GM21737 (cell line): ENCODE data around the gene BANK1.

Experiments
- ATAC-seq: cut with Tn5 transposase; IDR thresholded peaks from one replicate; pipeline ENCODE4 v1.9.1; 2021; ENCODE audit warnings: mild to moderate bottlenecking, moderate library complexity; ENCODE audit not compliant: unreplicated experiment

Gene BANK1

DNA sequence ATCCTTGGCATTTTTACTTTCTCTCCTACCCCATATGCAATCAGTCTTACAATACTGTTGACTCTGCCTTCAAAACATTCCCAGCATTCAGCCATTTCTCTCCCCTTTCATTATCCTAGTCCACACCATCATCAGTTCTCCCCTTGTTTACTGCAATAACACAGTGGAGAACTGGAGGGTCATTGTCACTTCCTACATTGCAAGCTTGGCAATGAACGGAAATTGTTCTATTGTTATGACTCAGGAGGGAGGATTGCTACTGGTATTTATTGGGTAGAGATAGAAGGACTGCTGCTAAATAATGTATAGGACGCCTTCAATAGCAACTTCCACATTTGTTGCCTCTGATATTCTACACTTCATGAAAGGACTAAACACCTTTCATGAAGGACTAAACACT, 231.8 kb downstream of the BANK1 start:
- ATAC-seq: no peak

DNA sequence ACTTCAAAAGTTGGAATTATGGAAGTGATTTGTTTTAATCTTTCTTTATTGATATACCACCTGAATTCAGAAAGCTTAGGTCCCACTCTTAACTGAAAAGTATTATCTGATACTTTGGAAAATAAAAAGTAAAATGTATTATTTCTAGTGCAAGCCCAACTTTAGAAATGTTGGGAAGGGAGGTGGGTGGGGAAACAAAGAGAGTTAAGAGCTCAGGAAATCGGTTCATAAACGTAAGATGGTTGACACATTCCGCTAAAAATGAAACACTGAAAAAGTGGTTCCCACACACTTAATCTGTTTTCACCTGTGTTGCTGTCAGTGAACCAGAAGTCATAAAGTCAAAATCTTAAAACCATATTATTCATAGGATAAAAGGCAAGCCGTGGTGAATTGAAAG, 237.4 kb downstream of the BANK1 start:
- ATAC-seq: no peak

DNA sequence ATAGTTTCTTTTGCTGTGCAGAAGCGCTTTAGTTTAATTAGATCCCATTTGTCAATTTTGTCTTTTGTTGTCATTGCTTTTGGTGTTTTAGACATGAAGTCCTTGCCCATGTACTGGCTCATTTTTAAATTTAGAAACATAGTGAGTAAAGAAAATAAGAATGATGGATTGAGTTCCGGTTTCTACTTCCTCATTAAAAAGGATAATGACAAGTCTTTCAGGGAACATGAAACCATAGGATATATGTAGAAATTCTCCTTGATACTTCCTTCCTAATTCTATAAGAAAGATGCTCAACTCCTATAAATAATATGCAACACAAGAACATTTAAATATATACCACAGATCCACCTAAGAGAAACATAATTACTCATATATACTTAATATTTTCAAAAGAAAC, 240.9 kb downstream of the BANK1 start:
- ATAC-seq: no peak

DNA sequence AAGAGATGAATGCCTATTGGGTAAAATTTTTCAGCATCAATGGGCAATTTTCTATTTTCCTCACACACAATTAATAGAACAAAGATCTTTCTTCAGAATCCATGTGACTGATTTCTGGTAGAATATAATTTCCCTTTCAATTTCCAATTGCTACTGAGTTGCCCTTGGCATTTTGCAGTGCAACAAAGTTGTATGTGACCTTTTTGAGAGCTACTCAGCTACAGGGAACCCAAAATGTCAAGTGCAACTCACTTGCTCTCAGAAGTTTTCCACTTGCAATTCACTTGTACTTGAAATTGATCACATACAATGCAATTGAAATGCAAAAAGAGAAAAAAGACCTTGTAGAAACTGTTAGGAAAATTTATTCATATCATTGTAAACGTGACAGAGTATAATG, 245.5 kb downstream of the BANK1 start:
- no peak for ATAC-seq

DNA sequence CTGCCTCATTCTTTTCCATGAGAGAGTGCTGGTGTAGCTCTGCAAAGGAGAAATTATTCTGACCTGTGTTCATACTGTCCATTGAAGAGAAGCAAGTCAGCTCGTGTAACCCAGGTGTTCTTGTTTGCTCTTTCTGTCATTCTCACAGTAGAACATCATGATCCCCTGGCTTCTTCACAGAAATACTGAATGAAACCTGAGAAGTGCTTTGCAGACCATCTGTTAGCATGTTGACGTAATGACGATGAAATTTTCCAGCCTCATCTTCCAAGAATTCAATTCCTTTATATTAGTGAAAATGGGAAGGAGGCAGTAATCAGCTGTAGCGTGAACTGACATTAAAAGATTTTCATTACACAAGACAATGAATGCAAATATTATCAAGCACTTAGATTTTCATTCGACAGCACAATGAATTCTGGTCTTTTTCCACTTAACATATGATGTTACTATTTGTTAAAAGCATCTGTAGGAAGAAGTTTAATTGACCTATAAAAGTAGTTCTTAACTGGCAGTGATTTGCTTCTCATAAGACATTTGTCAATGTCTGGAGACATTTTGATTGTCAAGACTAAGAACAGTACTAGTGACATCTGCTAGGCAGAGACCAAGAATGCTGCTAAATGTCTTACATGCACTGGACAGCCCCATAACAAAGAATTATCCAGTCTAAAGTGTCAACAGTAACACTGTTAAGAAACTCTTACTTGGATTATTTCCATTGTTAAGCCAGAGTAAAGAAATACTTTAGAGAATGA, 246.3 kb downstream of the BANK1 start:
- no peak for ATAC-seq

DNA sequence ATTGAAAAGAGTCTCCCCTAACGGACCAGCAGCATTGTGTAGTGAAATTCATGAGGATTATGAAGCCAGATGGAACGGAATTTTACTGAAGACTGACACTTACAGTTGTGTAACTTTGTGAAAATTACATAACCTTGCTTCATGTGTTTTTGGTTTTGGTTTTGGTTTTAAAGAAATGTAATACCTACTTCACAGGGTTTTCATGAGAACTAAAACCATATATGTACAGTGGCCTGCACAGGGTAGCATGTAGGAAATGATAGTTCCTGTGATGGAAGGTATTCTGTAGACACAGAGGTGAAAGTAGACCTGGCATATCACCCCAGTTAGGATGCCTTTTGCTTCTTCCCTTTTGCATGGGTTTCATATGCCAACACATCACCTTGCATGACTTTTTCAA, 247.0 kb downstream of the BANK1 start:
- no peak for ATAC-seq

DNA sequence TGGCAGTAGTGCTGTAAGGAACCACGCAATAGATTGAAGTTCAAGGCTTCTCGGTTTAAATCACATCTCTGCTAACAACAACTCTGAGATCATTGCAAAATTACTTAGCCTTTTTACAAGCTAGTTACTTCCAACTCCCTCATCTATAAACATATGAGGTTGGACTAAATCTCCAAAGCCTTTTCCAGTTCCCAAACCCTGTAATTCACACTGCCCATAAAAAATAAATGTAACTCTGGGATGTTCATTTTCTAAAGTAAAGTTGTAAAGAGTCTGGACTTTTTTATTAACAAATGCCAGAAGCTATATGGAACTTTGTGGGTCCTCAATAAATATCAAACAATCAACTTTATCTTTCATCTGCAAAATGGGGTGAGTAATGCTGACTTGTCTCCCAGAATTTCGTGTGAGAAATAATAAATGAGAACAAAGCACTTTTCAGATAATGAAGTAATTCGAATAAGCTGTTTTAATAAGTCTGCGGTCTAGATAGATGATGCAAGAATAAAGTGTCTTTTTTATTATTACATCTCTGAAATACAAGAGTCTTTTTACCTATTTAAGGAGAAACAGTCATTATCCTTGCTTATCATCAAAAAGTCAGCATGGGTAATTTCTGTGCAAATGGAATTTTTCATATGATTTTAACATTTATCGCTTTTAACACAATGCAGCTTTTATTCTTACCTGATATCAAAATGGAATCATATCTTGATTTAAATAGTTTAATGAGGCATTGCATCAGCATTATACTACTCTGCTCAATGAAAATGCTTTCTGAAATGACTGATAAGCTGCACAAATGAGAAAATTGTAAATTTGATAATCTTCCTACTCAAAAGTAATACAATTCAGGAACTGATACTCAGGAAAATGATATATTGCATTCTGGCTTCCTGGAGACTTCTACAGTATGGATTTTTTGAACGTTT, 252.6 kb downstream of the BANK1 start:
- no peak for ATAC-seq

DNA sequence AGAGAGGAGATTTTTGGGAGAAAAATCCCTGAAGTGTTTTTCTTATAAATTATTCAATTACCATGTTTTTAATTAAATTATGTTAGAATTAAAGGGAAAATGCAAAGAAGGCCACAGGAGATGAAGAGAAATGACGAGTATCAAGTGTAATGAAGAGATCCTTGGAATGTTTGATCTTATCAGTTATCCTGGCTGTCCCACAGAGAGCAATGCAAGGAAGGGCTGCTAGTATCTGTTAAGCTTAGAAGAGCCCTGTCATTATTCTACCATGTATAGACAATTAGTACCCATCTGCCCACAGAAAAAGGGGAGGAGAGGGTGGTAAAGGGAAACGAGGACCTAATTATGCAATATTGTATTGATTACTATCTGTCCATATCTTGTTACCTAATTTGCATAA, 257.1 kb downstream of the BANK1 start:
- no peak for ATAC-seq

DNA sequence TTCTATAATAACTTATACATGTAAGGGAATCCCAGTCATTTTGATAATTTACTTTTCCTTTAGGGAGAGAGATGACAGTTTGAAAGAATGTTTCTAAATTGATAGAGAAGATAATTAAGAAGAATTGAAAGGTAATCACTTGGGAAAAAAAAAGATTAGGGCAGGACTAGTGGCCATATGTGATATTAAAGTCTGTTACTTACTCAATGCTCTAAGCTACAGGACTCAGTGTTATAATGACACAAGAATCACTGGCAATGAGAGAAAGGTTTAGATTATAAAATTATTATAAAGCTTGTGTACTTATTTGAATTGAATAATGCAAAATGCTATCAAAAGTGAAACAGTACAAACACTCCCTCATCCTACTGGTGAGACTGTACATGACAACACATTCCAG, 265.3 kb downstream of the BANK1 start:
- no peak for ATAC-seq

DNA sequence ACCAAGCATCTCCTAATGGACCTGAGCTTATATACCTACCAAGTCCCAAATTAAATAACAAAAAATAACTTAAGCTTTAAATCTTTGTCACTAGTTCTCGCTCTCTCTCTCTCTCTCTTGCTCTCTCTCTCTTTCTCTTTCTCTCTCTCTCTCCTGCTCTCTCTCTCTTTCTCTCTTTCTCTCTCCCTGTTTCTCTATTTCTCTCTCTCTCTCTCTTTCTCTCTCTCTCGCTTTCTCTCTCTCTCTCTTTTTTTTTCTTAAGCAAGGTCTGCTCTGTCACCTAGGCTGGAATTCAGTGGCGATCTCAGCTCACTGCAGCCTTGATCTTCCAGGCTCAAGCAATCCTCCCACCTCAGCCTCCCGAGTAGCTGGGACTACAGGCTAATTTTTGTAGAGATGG, 266.6 kb downstream of the BANK1 start:
- ATAC-seq: no peak

DNA sequence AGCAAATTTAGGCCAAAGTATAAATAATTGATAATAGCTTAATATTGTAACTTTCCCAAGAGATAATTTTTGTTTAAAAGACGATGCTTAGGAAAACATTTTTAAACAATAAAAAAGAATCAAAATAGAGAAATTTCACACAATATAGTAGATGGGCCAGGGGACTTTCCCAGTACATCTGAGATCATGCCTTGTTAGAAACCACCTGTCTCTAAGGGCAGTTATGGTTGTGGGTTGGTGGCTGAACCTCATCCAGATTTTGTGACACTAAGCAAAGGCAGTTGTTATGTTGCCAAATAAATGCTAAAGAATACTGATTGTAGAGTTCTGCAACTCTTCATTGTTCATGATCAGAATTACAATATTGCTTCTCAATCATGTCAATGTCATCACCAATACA, 270.6 kb downstream of the BANK1 start:
- ATAC-seq: peak; percentile 72

DNA sequence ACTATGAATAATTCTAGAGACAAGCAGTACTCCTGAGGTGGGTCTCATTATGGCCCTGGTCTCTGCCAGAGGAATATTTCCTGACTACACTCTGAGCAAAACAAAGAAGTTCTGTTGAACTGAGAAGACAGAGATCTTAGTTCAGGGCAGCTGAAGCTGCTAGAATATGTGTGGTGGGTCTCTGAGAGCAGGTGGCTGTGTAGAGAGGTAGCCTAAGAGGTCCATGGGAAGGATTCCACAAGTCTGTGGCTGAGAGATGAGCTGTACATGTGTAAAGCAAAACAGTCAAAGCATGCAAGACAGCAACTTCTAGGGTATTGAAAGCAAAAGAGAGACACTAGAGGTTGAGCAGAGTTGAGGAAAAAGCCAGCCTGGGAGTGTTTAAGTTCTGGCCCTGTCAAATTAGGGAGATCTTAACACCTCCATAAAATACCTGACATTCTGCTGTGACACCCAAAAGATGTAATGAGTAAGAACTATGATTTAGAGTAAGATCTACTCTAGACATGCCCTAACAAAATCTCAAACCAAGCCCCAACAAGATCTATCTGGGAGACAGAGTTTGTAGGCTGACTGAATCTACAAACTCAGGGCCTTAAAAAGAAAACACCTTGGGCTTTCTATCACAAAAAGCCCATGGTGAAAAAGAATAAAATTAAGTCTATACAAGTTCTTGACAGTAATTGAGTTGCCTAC, 274.4 kb downstream of the BANK1 start:
- ATAC-seq: no peak

DNA sequence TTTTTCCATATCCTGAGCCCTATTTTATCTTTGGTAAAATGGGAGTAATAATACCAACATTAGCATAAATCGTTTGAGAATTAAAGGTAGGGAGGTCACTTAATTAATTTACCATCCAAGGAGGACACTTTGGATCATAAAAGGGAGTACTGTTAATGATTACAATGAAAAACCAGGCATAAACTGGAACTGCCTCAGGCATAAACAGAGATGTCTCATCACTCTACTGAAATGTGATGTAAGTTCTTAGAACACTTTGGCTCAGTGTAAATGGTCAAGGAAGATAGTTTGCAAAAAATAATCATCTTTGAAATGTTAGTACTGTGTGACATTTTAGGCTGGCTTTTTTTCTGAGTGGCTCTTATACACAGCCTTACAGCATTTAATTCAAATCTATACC, 286.1 kb downstream of the BANK1 start:
- ATAC-seq: no peak

DNA sequence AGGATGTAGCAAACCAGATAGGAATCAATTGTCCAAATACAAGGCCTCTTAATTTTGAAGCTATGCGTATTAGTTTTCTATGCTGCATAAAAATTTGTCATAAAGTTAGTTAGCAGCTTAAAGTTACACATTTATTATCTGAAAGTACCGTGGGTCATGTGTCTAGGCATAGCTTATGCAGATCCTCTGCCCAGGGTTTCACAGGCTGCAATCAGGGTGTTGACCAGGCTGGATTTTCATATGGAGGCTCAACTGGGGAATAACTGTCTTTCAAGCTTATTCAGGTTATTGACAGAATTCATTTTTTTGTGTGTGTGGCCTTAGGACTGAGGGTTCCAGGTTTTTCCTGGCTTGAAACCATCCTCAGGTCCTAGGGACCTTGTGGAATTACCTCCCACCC, 289.7 kb downstream of the BANK1 start:
- no peak for ATAC-seq

DNA sequence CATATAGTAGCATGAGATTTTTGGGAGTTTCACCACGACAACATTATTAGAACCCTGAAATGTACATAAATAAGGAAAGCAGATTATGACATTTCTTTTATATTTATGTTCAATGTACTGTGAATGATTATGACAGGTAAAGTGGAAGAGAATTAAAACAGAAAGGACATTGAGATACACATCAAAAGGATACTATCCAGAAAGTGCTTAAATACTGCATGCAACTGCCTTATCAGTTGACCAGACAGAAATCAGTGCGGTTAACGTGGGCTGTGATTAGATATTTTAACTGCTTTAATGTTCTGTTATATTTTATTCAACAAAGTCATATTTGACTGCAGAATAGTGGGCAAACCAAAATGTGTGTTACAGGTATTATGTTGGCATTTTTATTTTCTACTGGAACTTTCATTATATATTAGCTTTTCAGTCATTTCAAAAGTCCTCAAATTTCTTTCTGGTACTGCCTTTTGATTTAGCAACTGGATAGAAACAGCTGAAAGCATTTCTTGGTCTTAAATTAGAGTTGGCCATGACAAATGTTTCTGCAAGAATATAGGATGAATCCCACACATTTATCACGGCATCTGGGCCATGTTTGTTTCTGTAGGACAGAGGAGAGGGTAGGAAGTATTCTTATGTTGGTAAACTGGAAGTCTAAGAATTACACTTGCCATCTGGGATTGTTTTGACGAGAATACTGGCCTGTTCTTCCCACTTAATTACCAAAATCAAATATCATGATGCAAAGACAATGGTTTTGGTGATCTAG, 299.5 kb downstream of the BANK1 start:
- no peak for ATAC-seq

DNA sequence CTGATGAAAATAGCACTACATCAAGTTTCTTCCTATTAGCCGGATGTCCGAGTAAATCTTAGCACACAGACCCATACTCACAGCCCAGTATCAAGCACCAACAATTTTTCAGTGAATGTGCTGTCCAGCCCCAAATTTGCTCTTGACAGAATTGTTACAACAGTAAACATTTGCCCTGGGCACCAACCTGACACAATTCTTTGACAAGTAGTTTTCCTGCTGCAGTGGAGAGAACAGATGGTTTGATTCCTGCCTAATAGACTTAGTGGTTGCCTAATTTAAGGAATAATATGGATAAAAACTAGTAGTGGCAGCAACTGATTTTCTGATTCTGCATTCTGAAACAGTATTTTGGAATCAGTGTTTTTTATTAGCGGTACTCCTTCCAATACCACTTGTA, 301.1 kb downstream of the BANK1 start:
- ATAC-seq: no peak

DNA sequence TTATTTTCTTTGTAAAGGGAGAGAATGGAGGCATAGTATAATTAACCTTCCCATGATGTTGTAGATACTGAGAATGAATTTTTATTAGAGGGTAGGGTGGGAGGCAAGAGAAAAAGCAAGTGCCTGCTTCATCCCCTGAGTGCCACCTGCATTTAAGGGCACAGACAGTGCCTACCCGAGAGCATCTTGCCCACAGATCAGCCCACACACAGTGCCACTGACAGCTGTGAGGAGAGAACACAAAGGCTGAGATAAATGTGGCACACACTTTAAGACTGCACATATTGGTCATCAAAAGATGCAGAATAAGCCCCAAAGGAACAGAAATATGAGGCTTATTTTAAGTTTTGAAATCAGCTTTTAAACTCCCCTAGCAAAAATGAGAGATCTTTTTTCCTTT, 304.0 kb downstream of the BANK1 start:
- no peak for ATAC-seq

DNA sequence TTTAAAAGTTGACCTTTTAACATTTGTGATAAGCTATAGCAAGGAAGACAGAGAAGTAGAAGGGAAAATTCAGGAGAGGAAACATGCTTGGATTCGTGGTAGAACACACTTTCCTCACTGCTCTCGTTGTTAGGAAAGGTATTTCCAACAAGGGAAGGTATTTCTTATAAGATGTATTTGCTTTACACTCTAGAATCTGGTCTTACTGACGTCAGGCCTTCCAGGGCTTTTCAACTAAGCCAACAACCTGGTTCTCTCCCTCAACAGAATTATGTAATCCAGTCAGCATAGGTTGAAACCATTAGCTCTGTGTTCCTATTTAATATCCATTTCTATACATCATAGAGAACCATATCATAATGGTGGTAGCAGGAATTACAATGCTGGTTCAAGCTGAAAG, 312.8 kb downstream of the BANK1 start:
- no peak for ATAC-seq

DNA sequence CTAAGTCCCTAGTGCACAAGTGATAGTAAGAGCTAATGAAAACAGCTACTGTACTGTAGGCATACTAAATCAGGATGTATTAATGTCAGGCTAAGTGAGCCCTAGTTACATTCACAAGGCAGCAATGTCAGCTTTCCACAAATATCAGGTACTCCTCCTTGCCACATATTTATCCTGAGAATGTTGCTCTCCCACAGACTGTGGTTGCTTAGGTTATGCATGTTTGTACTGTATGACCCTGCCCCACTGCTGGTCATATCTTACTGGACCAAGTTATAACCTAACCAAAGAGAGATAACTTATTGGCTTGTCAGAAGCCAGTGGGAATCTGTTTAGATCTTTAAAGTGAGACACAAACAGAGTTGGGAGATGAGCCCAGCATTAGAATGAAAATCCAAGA, 313.7 kb downstream of the BANK1 start:
- no peak for ATAC-seq

DNA sequence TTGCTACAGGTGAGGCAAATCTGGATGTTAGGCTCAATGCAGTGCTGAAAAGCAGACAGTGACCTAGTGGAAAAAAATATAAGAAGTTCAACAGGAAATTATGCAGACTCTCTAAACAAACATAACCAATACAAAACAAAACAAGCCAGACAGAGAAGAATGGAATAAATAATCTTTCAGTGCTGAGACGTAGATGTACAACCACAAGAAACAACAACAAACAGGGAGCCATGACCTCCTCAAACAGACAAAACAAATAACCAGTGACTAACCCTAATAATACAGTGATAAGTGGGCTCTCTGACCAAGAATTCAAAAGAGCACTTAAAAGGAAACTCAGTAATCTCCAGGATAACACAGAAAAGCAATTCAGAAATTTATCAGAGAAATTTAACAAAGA, 315.5 kb downstream of the BANK1 start:
- ATAC-seq: no peak

DNA sequence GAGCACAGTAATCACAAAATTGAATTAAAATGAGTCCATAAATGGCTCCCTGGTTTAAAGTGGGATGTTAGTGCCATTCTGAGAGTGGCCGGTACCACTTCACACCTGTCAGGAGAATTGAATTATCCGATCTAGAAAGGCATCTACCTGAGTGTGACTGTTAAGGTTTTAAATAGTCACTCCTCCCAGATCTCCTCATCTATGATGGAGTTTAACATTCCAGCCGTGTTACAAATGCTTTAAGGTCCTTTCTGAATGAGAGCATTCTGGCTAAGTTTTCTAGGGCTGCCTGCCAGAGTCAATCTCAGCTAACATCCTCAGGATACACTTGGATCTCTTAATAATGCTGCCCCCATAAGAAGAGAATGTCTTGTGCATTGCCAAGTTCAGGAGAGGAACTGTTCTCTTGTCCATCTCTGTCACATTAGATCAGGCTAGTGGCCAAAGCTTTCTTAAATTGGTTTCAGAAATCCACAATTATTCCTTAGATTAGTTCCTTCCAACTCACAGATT, 323.6 kb downstream of the BANK1 start:
- no peak for ATAC-seq
